Measurements from ENCODE around the gene RBBP5. TPM values are rescaled to one million over a fixed set of nuclear protein-coding genes. Genes with fewer than 3 reads are reported as not detected.

The RBBP5 gene
- total RNA-seq, 1 experiment from 2014 or later = 17.3 TPM

GRCh38 chr1:205047764-205048231, 74.0 kb downstream of the RBBP5 start:
- Mint-ChIP-seq H3K27me3 (ENCODE audit: low read depth) (peaks cover 48% of the 10 kb centered on the region), H3K36me3 (ENCODE audit: insufficient read depth in 1 of 3, low read depth in 3 of 3) (no peaks in the 10 kb centered on the region), H3K27ac (no peak overlapping the region), H3K4me1 (peaks cover 37 to 52% of the 10 kb centered on the region in 2 experiments), H3K9me3 (no peaks in the 10 kb centered on the region; a peak in 1 of 5 replicates), H3K4me3 (no peak overlapping the region)
- H3K56ac ChIP-seq (ENCODE audit: insufficient read length, low read depth, low read length) = no peak overlapping the region
- no peaks in the 10 kb centered on the region for H3K79me2 ChIP-seq (ENCODE audit: insufficient read depth, low read length)
- peaks cover 12% of the 10 kb centered on the region; the same call in 1 of the 2 replicates for H3K4me1 ChIP-seq (ENCODE audit: insufficient read depth, low read length)
- H4K8ac ChIP-seq (replicated peaks; ENCODE audit: insufficient read length, low read depth, low read length) = no peak overlapping the region
- H3K79me1 ChIP-seq (ENCODE audit: insufficient read depth, low read depth, low read length, poor library complexity, severe bottlenecking) = no peaks in the 10 kb centered on the region
- no CpG with 5 or more reads among the region's 5 CpGs for WGBS (ENCODE audit: extremely low coverage, insufficient read length, low lambda C conversion rate)
- H2BK120ac ChIP-seq (ENCODE audit: low read depth, low read length, poor library complexity, severe bottlenecking) = no peak overlapping the region
- no peak overlapping the region for H2BK15ac ChIP-seq (ENCODE audit: low read depth, low read length)
- no peaks in the 10 kb centered on the region; the same call in 1 of the 2 replicates for H3K27me3 ChIP-seq (ENCODE audit: insufficient read depth, low read length)
- no peak overlapping the region for H2BK20ac ChIP-seq (ENCODE audit: low read depth, low read length, poor library complexity, severe bottlenecking)
- no peak overlapping the region; the same call in 1 of the 2 replicates for H3K14ac ChIP-seq (ENCODE audit: insufficient read depth, low read length)
- no peak for TF ChIP-seq CTCF (conservative IDR thresholded peaks at IDR 0.05)
- no peak overlapping the region for H4K5ac ChIP-seq (ENCODE audit: insufficient read length, low read depth, low read length)
- H2BK12ac ChIP-seq (ENCODE audit: insufficient read length, low read depth, low read length) = no peak overlapping the region
- no peaks in the 10 kb centered on the region for H3K23me2 ChIP-seq (ENCODE audit: insufficient read length, low read depth, low read length, poor library complexity, severe bottlenecking)
- no peak overlapping the region for H3K18ac ChIP-seq (ENCODE audit: insufficient read length, low read depth, low read length)
- no peak overlapping the region for H3K9ac ChIP-seq (ENCODE audit: extremely low read depth, insufficient read length, low read length)
- no peak overlapping the region for H2AFZ ChIP-seq (ENCODE audit: low read length)
- H3K23ac ChIP-seq (ENCODE audit: insufficient read length, low read depth, low read length) = no peak overlapping the region
- no peak for DNase-seq
- H2BK5ac ChIP-seq (ENCODE audit: insufficient read length, low read length) = no peak overlapping the region
- no peak overlapping the region for H2AK5ac ChIP-seq (ENCODE audit: insufficient read length, low read length)
- no peak overlapping the region for H4K91ac ChIP-seq (ENCODE audit: insufficient read length, low read depth, low read length)
- H3K4me2 ChIP-seq (ENCODE audit: insufficient read depth, insufficient read length, low read length) = no peak overlapping the region
- no peak overlapping the region for H3K4ac ChIP-seq (ENCODE audit: low read depth, low read length)
- H4K20me1 ChIP-seq (ENCODE audit: control insufficient read depth, insufficient read depth, insufficient read length) = peaks cover 4% of the 10 kb centered on the region
- H3K9me3 ChIP-seq (ENCODE audit: control insufficient read depth, low read depth, low read length) = no peaks in the 10 kb centered on the region
- no peak overlapping the region for H3T11ph ChIP-seq (ENCODE audit: low read length)
- H3K27ac ChIP-seq (ENCODE audit: insufficient read length, low read depth, low read length) = no peak overlapping the region
